Measurements from ENCODE around the gene TTLL7. TPM values are rescaled to one million over a fixed set of nuclear protein-coding genes. Genes with fewer than 3 reads are reported as not detected.
A peak's percentile ranks its signal among the peaks of the same experiment; 100 is the strongest.

TTLL7 gene
- total and polyA plus RNA-seq, 9 of the 15 experiments (the other 6 are each of a cell fraction or from before 2014, with no cell fraction given), result 0.63 to 2.6 (median 1.7) TPM

- no peak for TF ChIP-seq MXI1 (IDR thresholded peaks at IDR 0.05; ENCODE audit: low read depth, low read length)
- TF ChIP-seq KAT7 (CRISPR knock-in tag; IDR thresholded peaks at IDR 0.05; ENCODE audit: borderline replicate concordance), result no peak
- TF ChIP-seq RBM15 (IDR thresholded peaks at IDR 0.05; ENCODE audit: insufficient read depth, low read length), result no peak
- TF ChIP-seq ESRRB (CRISPR knock-in tag; IDR thresholded peaks at IDR 0.05; ENCODE audit: borderline replicate concordance), result no peak
- no peak for TF ChIP-seq POLR2AphosphoS5 (IDR thresholded peaks at IDR 0.05; ENCODE audit: control insufficient read depth, insufficient read depth, low read depth, low read length)
- TF ChIP-seq ZNF239 (CRISPR knock-in tag; IDR thresholded peaks at IDR 0.05), result no peak
- TF ChIP-seq CHD2 (IDR thresholded peaks at IDR 0.05; ENCODE audit: low read depth, low read length), result no peak
- no peak for TF ChIP-seq ZBTB43 (CRISPR knock-in tag; IDR thresholded peaks at IDR 0.05)
- 0 out of 2 replicates have a peak, but pooled peaks have one; percentile 25 for TF ChIP-seq TGIF2 (CRISPR knock-in tag; IDR thresholded peaks at IDR 0.05)
- TF ChIP-seq RBM39 (optimal IDR thresholded peaks at IDR 0.05; ENCODE audit: low read depth, low read length), result no peak
- TF ChIP-seq ZBTB7A (IDR thresholded peaks at IDR 0.05; ENCODE audit: borderline replicate concordance, control insufficient read depth, low read depth, low read length), result peak; percentile 54; the same call in 1 of the 2 replicates
- no peak for TF ChIP-seq ZNF23 (CRISPR knock-in tag; IDR thresholded peaks at IDR 0.05)
- no peak for TF ChIP-seq NR2C2 (CRISPR knock-in tag; IDR thresholded peaks at IDR 0.05)
- no peak for TF ChIP-seq NR2C2 (tag; IDR thresholded peaks at IDR 0.05)
- TF ChIP-seq NR1H2 (CRISPR knock-in tag; IDR thresholded peaks at IDR 0.05), result no peak
- TF ChIP-seq KDM5B (IDR thresholded peaks at IDR 0.05; ENCODE audit: insufficient replicate concordance, low read depth, low read length), result no peak
- TF ChIP-seq ZNF277 (CRISPR knock-in tag; IDR thresholded peaks at IDR 0.05; ENCODE audit: borderline replicate concordance), result no peak
- 0 out of 2 replicates have a peak, but pooled peaks have one; percentile 17 for TF ChIP-seq AFF4 (CRISPR knock-in tag; IDR thresholded peaks at IDR 0.05)
- TF ChIP-seq FOXK1 (CRISPR knock-in tag; IDR thresholded peaks at IDR 0.05; ENCODE audit: borderline replicate concordance), result no peak
- peak; percentile 15; the same call in 1 of the 2 replicates for TF ChIP-seq KLF1 (tag; IDR thresholded peaks at IDR 0.05)
- TF ChIP-seq RUNX1 (IDR thresholded peaks at IDR 0.05; ENCODE audit: low read depth), result no peak
Observed at GRCh38 chr1:83999316-83999819, 436 bp upstream of the TTLL7 start (continued).
